ENCODE measurements around the gene PTPRA.

PTPRA gene

GRCh38 chr20:2900845-2901592, 27.7 kb downstream of the PTPRA start:
- no peak overlapping the region for H3K27ac ChIP-seq (ENCODE audit: insufficient read depth, low read length, poor library complexity, severe bottlenecking)
- H3K9me3 ChIP-seq (ENCODE audit: control insufficient read depth, low read length): no peaks in the 10 kb centered on the region
- H3K4me3 ChIP-seq (ENCODE audit: insufficient read depth, low read depth, low read length, poor library complexity, severe bottlenecking): no peak overlapping the region

GRCh38 chr20:2902291-2902690, 29.0 kb downstream of the PTPRA start:
- Histone ChIP-seq H3K27me3 (replicated peaks; ENCODE audit: control insufficient read depth, insufficient read depth, low read length, poor library complexity, severe bottlenecking) (no peaks in the 10 kb centered on the region), H3K4me1 (ENCODE audit: control insufficient read depth, insufficient read depth, low read length, poor library complexity, severe bottlenecking) (peaks cover 5% of the 10 kb centered on the region), H3K27ac (ENCODE audit: insufficient read depth, low read length, poor library complexity, severe bottlenecking) (no peak overlapping the region), H3K9me3 (ENCODE audit: control insufficient read depth, low read length) (no peaks in the 10 kb centered on the region), H3K4me3 (ENCODE audit: insufficient read depth, low read depth, low read length, poor library complexity, severe bottlenecking) (no peak overlapping the region), H3K36me3 (ENCODE audit: control insufficient read depth, insufficient read depth, low read length) (no peaks in the 10 kb centered on the region)
- DNase-seq: no peak

More at GRCh38 chr20:2900845-2901592, 27.7 kb downstream of the PTPRA start:
- H3K27me3 ChIP-seq (replicated peaks; ENCODE audit: control insufficient read depth, insufficient read depth, low read length, poor library complexity, severe bottlenecking): no peaks in the 10 kb centered on the region
- peaks cover 5% of the 10 kb centered on the region for H3K4me1 ChIP-seq (ENCODE audit: control insufficient read depth, insufficient read depth, low read length, poor library complexity, severe bottlenecking)
- no peaks in the 10 kb centered on the region for H3K36me3 ChIP-seq (ENCODE audit: control insufficient read depth, insufficient read depth, low read length)
- DNase-seq: no peak

- Histone ChIP-seq H3K27me3 (replicated peaks; ENCODE audit: control insufficient read depth, insufficient read depth, low read length, poor library complexity, severe bottlenecking) (no peaks in the 10 kb centered on the region), H3K36me3 (ENCODE audit: control insufficient read depth, insufficient read depth, low read length) (no peaks in the 10 kb centered on the region), H3K27ac (ENCODE audit: insufficient read depth, low read length, poor library complexity, severe bottlenecking) (no peak overlapping the region), H3K4me1 (ENCODE audit: control insufficient read depth, insufficient read depth, low read length, poor library complexity, severe bottlenecking) (peaks cover 5% of the 10 kb centered on the region), H3K9me3 (ENCODE audit: control insufficient read depth, low read length) (no peaks in the 10 kb centered on the region), H3K4me3 (ENCODE audit: insufficient read depth, low read depth, low read length, poor library complexity, severe bottlenecking) (no peak overlapping the region)
- DNase-seq: no peak
Measured at GRCh38 chr20:2902818-2903217, 29.5 kb downstream of the PTPRA start.

GRCh38 chr20:2903686-2904085, 30.4 kb downstream of the PTPRA start:
- Histone ChIP-seq H3K36me3 (ENCODE audit: control insufficient read depth, insufficient read depth, low read length) (no peaks in the 10 kb centered on the region), H3K27me3 (replicated peaks; ENCODE audit: control insufficient read depth, insufficient read depth, low read length, poor library complexity, severe bottlenecking) (no peaks in the 10 kb centered on the region), H3K4me1 (ENCODE audit: control insufficient read depth, insufficient read depth, low read length, poor library complexity, severe bottlenecking) (peaks cover 5% of the 10 kb centered on the region), H3K27ac (ENCODE audit: insufficient read depth, low read length, poor library complexity, severe bottlenecking) (no peak overlapping the region), H3K4me3 (ENCODE audit: insufficient read depth, low read depth, low read length, poor library complexity, severe bottlenecking) (no peak overlapping the region), H3K9me3 (ENCODE audit: control insufficient read depth, low read length) (no peaks in the 10 kb centered on the region)
- DNase-seq: no peak

- H3K4me3 ChIP-seq (ENCODE audit: insufficient read depth, low read depth, low read length, poor library complexity, severe bottlenecking): no peak overlapping the region
- no peaks in the 10 kb centered on the region for H3K4me1 ChIP-seq (ENCODE audit: control insufficient read depth, insufficient read depth, low read length, poor library complexity, severe bottlenecking)
- DNase-seq: no peak
- no peak overlapping the region for H3K27ac ChIP-seq (ENCODE audit: insufficient read depth, low read length, poor library complexity, severe bottlenecking)
- no peaks in the 10 kb centered on the region for H3K36me3 ChIP-seq (ENCODE audit: control insufficient read depth, insufficient read depth, low read length)
- no peaks in the 10 kb centered on the region for H3K9me3 ChIP-seq (ENCODE audit: control insufficient read depth, low read length)
- H3K27me3 ChIP-seq (replicated peaks; ENCODE audit: control insufficient read depth, insufficient read depth, low read length, poor library complexity, severe bottlenecking): no peaks in the 10 kb centered on the region
Measured at GRCh38 chr20:2907519-2907918, 34.2 kb downstream of the PTPRA start.

- Histone ChIP-seq H3K4me1 (ENCODE audit: control insufficient read depth, insufficient read depth, low read length, poor library complexity, severe bottlenecking) (no peaks in the 10 kb centered on the region), H3K4me3 (ENCODE audit: insufficient read depth, low read depth, low read length, poor library complexity, severe bottlenecking) (no peak overlapping the region), H3K27me3 (replicated peaks; ENCODE audit: control insufficient read depth, insufficient read depth, low read length, poor library complexity, severe bottlenecking) (no peaks in the 10 kb centered on the region), H3K36me3 (ENCODE audit: control insufficient read depth, insufficient read depth, low read length) (no peaks in the 10 kb centered on the region), H3K27ac (ENCODE audit: insufficient read depth, low read length, poor library complexity, severe bottlenecking) (no peak overlapping the region), H3K9me3 (ENCODE audit: control insufficient read depth, low read length) (no peaks in the 10 kb centered on the region)
- DNase-seq: no peak
Measured at GRCh38 chr20:2909953-2910352, 36.7 kb downstream of the PTPRA start.

- H3K4me1 ChIP-seq (ENCODE audit: control insufficient read depth, insufficient read depth, low read length, poor library complexity, severe bottlenecking): no peaks in the 10 kb centered on the region
- H3K36me3 ChIP-seq (ENCODE audit: control insufficient read depth, insufficient read depth, low read length): no peaks in the 10 kb centered on the region
- H3K27ac ChIP-seq (ENCODE audit: insufficient read depth, low read length, poor library complexity, severe bottlenecking): no peak overlapping the region
- no peak overlapping the region for H3K4me3 ChIP-seq (ENCODE audit: insufficient read depth, low read depth, low read length, poor library complexity, severe bottlenecking)
- no peaks in the 10 kb centered on the region for H3K27me3 ChIP-seq (replicated peaks; ENCODE audit: control insufficient read depth, insufficient read depth, low read length, poor library complexity, severe bottlenecking)
- no peak for DNase-seq
- no peaks in the 10 kb centered on the region for H3K9me3 ChIP-seq (ENCODE audit: control insufficient read depth, low read length)
Measured at GRCh38 chr20:2911200-2911599, 37.9 kb downstream of the PTPRA start.

GRCh38 chr20:2914160-2914559, 40.9 kb downstream of the PTPRA start:
- Histone ChIP-seq H3K27me3 (replicated peaks; ENCODE audit: control insufficient read depth, insufficient read depth, low read length, poor library complexity, severe bottlenecking) (no peaks in the 10 kb centered on the region), H3K4me1 (ENCODE audit: control insufficient read depth, insufficient read depth, low read length, poor library complexity, severe bottlenecking) (no peaks in the 10 kb centered on the region), H3K27ac (ENCODE audit: insufficient read depth, low read length, poor library complexity, severe bottlenecking) (no peak overlapping the region), H3K4me3 (ENCODE audit: insufficient read depth, low read depth, low read length, poor library complexity, severe bottlenecking) (no peak overlapping the region), H3K36me3 (ENCODE audit: control insufficient read depth, insufficient read depth, low read length) (no peaks in the 10 kb centered on the region), H3K9me3 (ENCODE audit: control insufficient read depth, low read length) (no peaks in the 10 kb centered on the region)
- no peak for DNase-seq

- no peaks in the 10 kb centered on the region for H3K9me3 ChIP-seq (ENCODE audit: control insufficient read depth, low read length)
- H3K4me1 ChIP-seq (ENCODE audit: control insufficient read depth, insufficient read depth, low read length, poor library complexity, severe bottlenecking): no peaks in the 10 kb centered on the region
- DNase-seq: no peak
- H3K36me3 ChIP-seq (ENCODE audit: control insufficient read depth, insufficient read depth, low read length): no peaks in the 10 kb centered on the region
- H3K4me3 ChIP-seq (ENCODE audit: insufficient read depth, low read depth, low read length, poor library complexity, severe bottlenecking): no peak overlapping the region
- H3K27me3 ChIP-seq (replicated peaks; ENCODE audit: control insufficient read depth, insufficient read depth, low read length, poor library complexity, severe bottlenecking): no peaks in the 10 kb centered on the region
- H3K27ac ChIP-seq (ENCODE audit: insufficient read depth, low read length, poor library complexity, severe bottlenecking): no peak overlapping the region
Measured at GRCh38 chr20:2917266-2917665, 44.0 kb downstream of the PTPRA start.

GRCh38 chr20:2918096-2919049, 45.1 kb downstream of the PTPRA start:
- H3K9me3 ChIP-seq (ENCODE audit: control insufficient read depth, low read length): no peaks in the 10 kb centered on the region
- H3K27ac ChIP-seq (ENCODE audit: insufficient read depth, low read length, poor library complexity, severe bottlenecking): no peak overlapping the region
- no peak overlapping the region for H3K4me3 ChIP-seq (ENCODE audit: insufficient read depth, low read depth, low read length, poor library complexity, severe bottlenecking)
- H3K36me3 ChIP-seq (ENCODE audit: control insufficient read depth, insufficient read depth, low read length): no peaks in the 10 kb centered on the region
- H3K4me1 ChIP-seq (ENCODE audit: control insufficient read depth, insufficient read depth, low read length, poor library complexity, severe bottlenecking): no peaks in the 10 kb centered on the region
- no peaks in the 10 kb centered on the region for H3K27me3 ChIP-seq (replicated peaks; ENCODE audit: control insufficient read depth, insufficient read depth, low read length, poor library complexity, severe bottlenecking)
- no peak for DNase-seq

Measured in effector memory CD4-positive, alpha-beta T cell (primary cell).